Renal pelvis (tissue), 4 donors: Measurements from ENCODE around the gene PHETA2. TPM values are rescaled to one million over a fixed set of nuclear protein-coding genes. Genes with fewer than 3 reads are reported as not detected.
"Not testable (repeated sequence)": the region's sequence is repeated elsewhere in the genome, so short reads cannot be mapped to it uniquely, and the experiment has no call there.

Experiments used
- DNase-seq: peaks from one replicate; pipeline ENCODE4 v3.0.0-alpha.2; 2013
- polyA plus RNA-seq, 3 donors: library from polyadenylated mRNA; unstranded; fragments of 120-200 nt; gene quantifications; one replicate each; pipeline ENCODE4 v1.2.1, GENCODE V29; 2013; ENCODE audit not compliant: insufficient read length in 3 of 3

PHETA2 gene
- polyA plus RNA-seq, 3 donors, result 8.8 to 14.0 (median 12.3) TPM

GRCh38 chr22:42066937-42067336, 7.1 kb upstream of the PHETA2 start:
- no peak for DNase-seq

GRCh38 chr22:42067671-42068251, 6.3 kb upstream of the PHETA2 start:
- no peak for DNase-seq

DNA sequence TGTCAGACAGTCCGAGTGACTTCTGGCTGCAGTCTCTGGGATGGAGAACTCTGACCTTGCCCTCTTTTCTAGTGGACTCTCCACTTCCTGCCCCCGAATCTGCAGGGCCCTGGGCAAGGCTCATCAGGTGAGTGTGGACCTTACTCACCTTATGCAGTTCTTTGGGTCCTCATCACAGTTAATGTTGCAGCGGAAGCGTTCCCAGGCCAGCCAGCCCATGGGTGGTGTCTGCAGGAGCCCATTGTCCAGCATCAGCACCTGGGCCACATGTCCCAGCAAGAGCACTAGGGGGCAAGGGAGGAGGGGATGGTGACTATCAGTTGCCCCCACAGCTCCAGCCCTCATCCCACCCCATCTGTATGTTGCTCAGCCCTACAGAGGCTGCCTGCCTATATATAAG, 5.8 kb upstream of the PHETA2 start:
- DNase-seq, result no peak

GRCh38 chr22:42069801-42070516, 4.1 kb upstream of the PHETA2 start:
- no peak for DNase-seq

GRCh38 chr22:42070517-42071422, 3.3 kb upstream of the PHETA2 start, which contains the start of gene NAGA:
Gene NAGA, minus strand, starts transcription at chr22:42070812. Its CDS starts 515 bp downstream, at chr22:42070297.
- peak; percentile 95 for DNase-seq

DNA sequence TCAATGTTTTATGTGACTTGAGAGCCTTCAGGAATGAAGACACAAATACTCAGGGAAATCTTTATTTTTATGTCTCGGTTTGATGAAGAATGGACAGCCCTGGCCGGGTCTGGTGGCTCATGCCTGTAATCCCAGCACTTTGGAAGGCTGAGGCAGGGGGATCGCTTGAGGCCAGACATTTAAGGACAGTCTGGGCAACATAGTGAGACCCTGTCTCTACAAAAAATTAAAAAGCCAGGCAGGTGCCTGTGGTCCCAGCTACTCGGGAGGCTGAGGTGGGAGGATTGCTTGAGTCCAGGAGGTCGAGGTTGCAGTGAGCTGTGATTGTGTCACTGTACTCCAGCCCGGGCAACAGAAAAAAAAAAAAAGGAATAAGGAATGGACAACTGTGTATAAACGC, 2.5 kb upstream of the PHETA2 start:
- not testable (repeated sequence) for DNase-seq

GRCh38 chr22:42072606-42073330, 1.3 kb upstream of the PHETA2 start:
- no peak for DNase-seq

DNA sequence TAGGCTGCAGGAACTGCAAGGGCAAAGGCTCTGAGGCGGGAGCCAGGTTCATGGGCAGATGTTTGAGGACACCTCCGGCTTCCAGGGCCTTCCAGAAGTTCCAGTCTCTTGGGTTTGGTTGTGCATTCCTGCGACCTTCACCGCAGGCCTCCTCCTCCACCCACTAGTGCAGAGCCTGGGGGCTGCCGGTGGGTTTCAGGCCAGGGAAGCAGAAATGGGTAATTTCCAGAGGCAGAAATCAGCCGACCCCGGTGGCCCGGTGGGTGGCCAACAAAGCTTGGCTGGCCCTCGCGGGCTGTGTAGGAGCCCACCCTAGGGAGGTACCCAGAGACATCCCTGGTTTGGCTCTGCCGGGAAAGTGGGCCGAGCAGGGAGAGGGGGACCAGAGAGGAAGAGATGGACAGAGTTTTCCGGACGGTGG, 417 bp upstream of the PHETA2 start:
- no peak for DNase-seq

DNA sequence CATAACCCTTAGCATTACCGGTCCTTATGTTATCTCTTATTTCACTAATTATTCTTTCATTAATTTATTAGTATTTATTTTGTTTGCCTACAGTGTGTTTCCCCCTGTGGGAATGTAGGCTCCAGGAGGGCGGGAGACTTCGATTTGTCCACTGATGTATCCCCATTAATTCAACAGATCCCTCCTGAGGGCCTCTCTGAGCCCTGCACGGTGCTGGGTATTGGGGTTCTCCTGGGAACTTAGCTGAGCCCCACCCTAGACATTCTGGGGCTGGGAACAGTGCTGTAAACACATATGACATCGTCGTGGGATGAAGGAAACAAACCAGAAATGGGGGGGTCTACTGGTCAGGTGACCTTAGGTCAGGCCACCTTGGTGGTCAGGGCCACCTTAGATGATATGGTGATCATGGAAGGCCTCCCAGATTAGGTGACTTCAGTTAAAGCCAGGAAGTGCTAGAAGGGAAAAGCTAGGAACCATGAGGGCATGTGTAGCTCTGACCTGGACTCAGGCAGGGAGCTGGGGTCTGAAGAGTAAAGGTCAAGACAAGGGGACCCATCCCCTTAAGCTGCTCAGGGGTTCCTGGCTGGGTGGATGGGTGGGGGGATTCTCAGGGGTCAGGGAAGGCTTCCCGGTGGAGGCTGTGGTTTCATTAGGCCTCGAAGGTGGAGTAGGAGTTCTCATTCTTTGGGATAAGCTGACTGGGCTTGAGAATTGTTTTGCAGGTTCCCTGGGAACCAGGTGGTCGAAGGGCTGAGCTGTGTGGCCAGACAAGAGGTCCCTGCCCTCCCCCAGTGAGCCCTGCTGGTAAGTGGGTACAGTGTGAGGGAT, 1.0 kb downstream of the PHETA2 start:
- DNase-seq, result no peak

- no peak for DNase-seq
These were observed 2.9 kb downstream of the PHETA2 start for GRCh38 chr22:42076764-42077485.

- DNase-seq, result no peak
These were observed 3.6 kb downstream of the PHETA2 start for GRCh38 chr22:42077486-42078125.

GRCh38 chr22:42078469-42079318, 4.6 kb downstream of the PHETA2 start:
- DNase-seq, result peak; percentile 40

DNA sequence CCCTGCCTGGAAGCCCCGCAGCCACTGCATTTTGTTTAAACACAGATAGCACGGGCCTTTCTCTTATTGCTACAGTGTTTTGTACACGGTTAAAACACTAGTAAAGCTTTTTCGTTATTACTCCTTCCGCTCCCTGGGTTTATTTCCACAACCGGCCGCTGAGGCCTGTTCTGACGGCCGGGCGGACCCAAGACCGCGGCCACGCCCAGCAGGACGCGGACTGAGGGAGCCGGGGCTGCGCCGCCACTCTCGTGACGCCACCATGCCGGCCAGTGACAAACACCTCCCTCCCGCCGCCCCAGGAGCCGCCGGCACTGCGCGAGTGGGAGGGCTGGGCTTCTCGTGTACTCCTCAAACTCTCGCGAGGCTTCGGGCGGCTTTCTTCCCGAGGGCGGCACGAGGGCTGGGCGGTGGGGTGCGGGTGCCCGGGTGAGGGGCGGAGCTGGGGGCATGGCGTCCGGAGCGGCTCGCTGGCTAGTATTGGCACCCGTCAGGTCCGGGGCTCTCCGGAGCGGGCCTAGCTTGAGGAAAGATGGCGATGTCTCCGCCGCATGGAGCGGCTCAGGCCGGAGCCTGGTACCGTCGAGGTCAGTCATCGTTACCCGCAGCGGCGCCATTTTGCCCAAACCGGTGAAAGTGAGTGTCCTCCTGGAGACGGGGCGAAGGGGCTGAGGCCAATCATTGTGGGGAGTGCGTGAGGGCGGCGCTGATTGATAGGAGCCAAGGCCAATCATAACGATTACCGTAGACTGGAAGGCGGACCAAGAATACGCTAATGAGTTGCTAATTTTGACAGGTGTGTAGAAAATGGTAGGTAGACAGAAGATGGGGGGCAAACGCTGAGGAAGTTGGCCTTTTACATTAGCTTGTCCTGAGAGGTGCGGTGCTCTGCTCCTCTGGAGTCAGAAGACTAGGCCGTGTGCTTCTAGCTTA, 5.5 kb downstream of the PHETA2 start, which contains the start of gene SMDT1:
Gene SMDT1, plus strand, starts transcription at position 382 of the 933 bp plus-strand sequence. Its CDS starts 69 bp downstream, at position 451.
- peak; percentile 99 for DNase-seq

- DNase-seq, result peak; percentile 42
These were observed 6.2 kb downstream of the PHETA2 start for GRCh38 chr22:42080287-42080686.

- no peak for DNase-seq
These were observed 9.1 kb downstream of the PHETA2 start for GRCh38 chr22:42083119-42083518.

DNA sequence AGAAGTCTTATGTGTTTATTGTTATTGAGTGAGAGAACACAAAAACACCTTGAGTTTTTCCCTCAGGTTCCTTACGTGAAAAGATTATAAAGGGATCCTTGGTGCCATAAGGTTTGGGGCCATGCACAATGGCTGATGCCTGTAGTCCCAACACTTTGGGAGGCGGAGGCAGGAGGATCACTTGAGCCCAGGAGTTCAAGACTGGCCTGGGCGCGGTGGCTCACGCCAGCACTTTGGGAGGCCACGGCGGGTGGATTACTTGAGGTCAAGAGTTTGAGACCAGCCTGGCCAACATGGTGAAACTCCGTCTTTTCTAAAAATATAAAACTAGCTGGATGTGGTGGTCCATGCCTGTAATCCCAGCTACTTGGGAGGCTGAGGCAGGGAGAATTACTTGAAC, 10.8 kb downstream of the PHETA2 start:
- no peak for DNase-seq

DNA sequence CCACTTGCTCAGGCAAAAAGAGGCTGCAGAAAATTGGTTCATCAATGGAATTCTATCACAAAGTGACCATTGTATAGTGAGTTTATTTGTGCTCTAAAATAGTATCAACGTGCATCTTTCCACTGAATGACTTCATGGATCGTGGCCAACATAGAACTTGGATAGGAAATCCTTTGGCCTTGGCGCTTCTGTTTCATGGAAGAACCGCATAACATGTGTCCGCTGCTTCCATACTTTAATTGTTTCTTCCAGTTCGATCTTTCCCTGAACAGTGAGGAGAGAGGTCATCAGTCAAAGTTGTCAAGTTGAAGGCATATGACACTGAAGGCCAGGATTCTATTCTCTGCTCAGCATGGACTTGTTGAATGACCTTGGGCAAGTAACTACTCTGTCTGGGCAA, 12.0 kb downstream of the PHETA2 start:
- no peak for DNase-seq
